Mesendoderm (in vitro differentiated cells): ENCODE data around the gene CCDC78.

Source experiments
- DNase-seq: peaks from one replicate; pipeline ENCODE4 v3.0.0; 2013
- H2AK5ac ChIP-seq: 2 replicates; pipeline ENCODE4 v1.6.1; 2013; ENCODE audit warnings: low read length, inconsistent platforms
- H2BK120ac ChIP-seq: 2 replicates; pipeline ENCODE4 v1.6.1; 2013; ENCODE audit warnings: low read depth, mild to moderate bottlenecking, low read length, moderate library complexity, mixed read lengths
- H2BK15ac ChIP-seq: replicated peaks from 2 replicates; pipeline ENCODE4 v1.6.1; 2013; ENCODE audit warnings: low read depth, mild to moderate bottlenecking, moderate library complexity
- H2BK5ac ChIP-seq: 2 replicates; pipeline ENCODE4 v1.6.1; 2013; ENCODE audit warnings: low read length, inconsistent platforms
- H3K18ac ChIP-seq: 2 replicates; pipeline ENCODE4 v1.6.1; 2013; ENCODE audit warnings: mild to moderate bottlenecking, low read length, mixed read lengths
- H3K23ac ChIP-seq: one replicate; pipeline ENCODE4 v1.6.1; 2013; ENCODE audit warnings: low read length
- H3K27ac ChIP-seq: 2 replicates; pipeline ENCODE4 v1.5.1; 2013; ENCODE audit warnings: low read depth, mild to moderate bottlenecking, inconsistent platforms, low read length, moderate library complexity
- H3K27me3 ChIP-seq: 2 replicates; pipeline ENCODE4 v1.6.1; 2013; ENCODE audit warnings: low read length, control low read depth, mild to moderate bottlenecking, inconsistent platforms; ENCODE audit not compliant: insufficient read depth, poor library complexity
- H3K36me3 ChIP-seq: 2 replicates; pipeline ENCODE4 v1.6.1; 2013; ENCODE audit warnings: low read length, inconsistent platforms; ENCODE audit not compliant: control insufficient read depth, insufficient read depth
- H3K4ac ChIP-seq: one replicate; pipeline ENCODE4 v1.6.1; 2013; ENCODE audit warnings: low read depth, mild to moderate bottlenecking, low read length, moderate library complexity
- H3K4me1 ChIP-seq: 2 replicates; pipeline ENCODE4 v1.6.1; 2013; ENCODE audit warnings: low read depth, low read length, inconsistent platforms; ENCODE audit not compliant: control insufficient read depth
- H3K4me2 ChIP-seq: 2 replicates; pipeline ENCODE4 v1.6.1; 2013; ENCODE audit warnings: low read length
- H3K4me3 ChIP-seq: 2 replicates; pipeline ENCODE4 v1.5.1; 2013; ENCODE audit warnings: mild to moderate bottlenecking, low read length
- H3K56ac ChIP-seq: one replicate; pipeline ENCODE4 v1.6.1; 2013; ENCODE audit warnings: low read length
- H3K79me1 ChIP-seq: 2 replicates; pipeline ENCODE4 v1.6.1; 2013; ENCODE audit warnings: low read length, inconsistent platforms
- H3K79me2 ChIP-seq: 2 replicates; pipeline ENCODE4 v1.6.1; 2013; ENCODE audit warnings: mild to moderate bottlenecking, low read length; ENCODE audit not compliant: control insufficient read depth, insufficient read depth
- H3K9ac ChIP-seq: 2 replicates; pipeline ENCODE4 v1.6.1; 2013; ENCODE audit warnings: low read length, inconsistent platforms
- H4K5ac ChIP-seq: one replicate; pipeline ENCODE4 v1.6.1; 2013; ENCODE audit warnings: low read length
- H4K8ac ChIP-seq: one replicate; pipeline ENCODE4 v1.6.1; 2013; ENCODE audit warnings: low read depth, mild to moderate bottlenecking, control low read depth, low read length, moderate library complexity
- WGBS: extraction: QIAGEN DNeasy Blood & Tissue Kit; methylation state at CpG from one replicate; pipeline ENCODE4 v1.1.7; 2013; ENCODE audit warnings: low lambda C conversion rate, missing lambda C conversion rate; ENCODE audit not compliant: insufficient coverage; ENCODE audit errors: extremely low coverage; 5-methylcytosine and 5-hydroxymethylcytosine counted together

Gene CCDC78

GRCh38 chr16:708959-709358, 17.3 kb downstream of the CCDC78 start:
- Histone ChIP-seq H3K79me1 (no peaks in the 10 kb centered on the region), H3K9ac (no peak overlapping the region), H4K5ac (no peak overlapping the region), H3K27ac (no peak overlapping the region), H3K56ac (no peak overlapping the region), H2BK120ac (no peak overlapping the region), H2BK5ac (no peak overlapping the region), H3K36me3 (no peaks in the 10 kb centered on the region), H3K4me1 (no peaks in the 10 kb centered on the region), H2BK15ac (no peak overlapping the region), H3K4ac (no peak overlapping the region), H2AK5ac (no peak overlapping the region), H3K23ac (no peak overlapping the region), H3K27me3 (peaks cover 21% of the 10 kb centered on the region), H3K4me3 (no peak overlapping the region), H3K18ac (no peak overlapping the region), H4K8ac (no peak overlapping the region), H3K4me2 (no peak overlapping the region), H3K79me2 (no peaks in the 10 kb centered on the region)
- no CpG with 5 or more reads among the region's 4 CpGs for WGBS
- DNase-seq = no peak

DNA sequence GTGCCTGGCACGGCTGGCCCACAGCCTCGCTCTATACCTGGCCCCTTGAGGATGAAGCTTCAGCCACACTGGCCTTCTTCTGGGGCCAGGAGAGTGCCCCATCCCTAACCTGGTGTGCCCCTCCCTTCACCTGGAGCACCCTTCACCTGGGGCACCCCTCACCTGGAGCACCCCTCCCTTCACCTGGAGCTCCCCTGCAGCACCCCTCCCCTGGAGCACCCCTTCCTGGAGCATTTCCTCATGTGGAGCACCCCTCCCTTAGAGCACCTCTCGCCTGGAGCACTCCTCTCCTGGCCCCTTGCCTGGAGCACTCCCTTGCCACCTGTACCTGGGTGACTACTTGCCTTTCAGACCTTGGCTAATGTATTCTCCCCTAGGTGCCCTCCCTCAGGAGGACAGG, 18.2 kb downstream of the CCDC78 start:
- Histone ChIP-seq H4K5ac (no peak overlapping the region), H3K4ac (no peak overlapping the region), H3K9ac (no peak overlapping the region), H3K79me2 (no peaks in the 10 kb centered on the region), H3K79me1 (no peaks in the 10 kb centered on the region), H3K27ac (no peak overlapping the region), H3K23ac (no peak overlapping the region), H3K4me2 (no peak overlapping the region), H2BK120ac (no peak overlapping the region), H3K18ac (no peak overlapping the region), H2BK5ac (no peak overlapping the region), H3K56ac (no peak overlapping the region), H2BK15ac (no peak overlapping the region), H3K27me3 (peaks cover 23% of the 10 kb centered on the region), H3K4me1 (no peaks in the 10 kb centered on the region), H3K36me3 (no peaks in the 10 kb centered on the region), H4K8ac (no peak overlapping the region), H3K4me3 (no peak overlapping the region), H2AK5ac (no peak overlapping the region)
- no CpG with 5 or more reads among the region's 3 CpGs for WGBS
- DNase-seq = no peak

GRCh38 chr16:707062-707538, 19.1 kb downstream of the CCDC78 start:
- Histone ChIP-seq H2BK5ac (no peak overlapping the region), H3K27ac (no peak overlapping the region), H3K23ac (no peak overlapping the region), H3K9ac (no peak overlapping the region), H3K4me3 (no peak overlapping the region), H2AK5ac (no peak overlapping the region), H3K27me3 (peaks cover 27% of the 10 kb centered on the region), H3K4me1 (no peaks in the 10 kb centered on the region), H2BK120ac (no peak overlapping the region), H3K18ac (no peak overlapping the region), H4K8ac (no peak overlapping the region), H3K4me2 (no peak overlapping the region), H3K36me3 (no peaks in the 10 kb centered on the region), H2BK15ac (no peak overlapping the region), H3K4ac (no peak overlapping the region), H3K56ac (no peak overlapping the region), H3K79me1 (no peaks in the 10 kb centered on the region), H4K5ac (no peak overlapping the region), H3K79me2 (no peaks in the 10 kb centered on the region)
- no peak for DNase-seq
- WGBS = no CpG with 5 or more reads among the region's 14 CpGs

GRCh38 chr16:706189-707061, 19.8 kb downstream of the CCDC78 start:
- no peak overlapping the region for H2AK5ac ChIP-seq
- no peak overlapping the region for H2BK120ac ChIP-seq
- no peak overlapping the region for H3K4ac ChIP-seq
- no peaks in the 10 kb centered on the region for H3K79me2 ChIP-seq
- H2BK15ac ChIP-seq = no peak overlapping the region
- H3K4me3 ChIP-seq = no peak overlapping the region
- H3K56ac ChIP-seq = no peak overlapping the region
- no peak overlapping the region for H3K23ac ChIP-seq
- H3K4me2 ChIP-seq = no peak overlapping the region
- H3K4me1 ChIP-seq = no peaks in the 10 kb centered on the region
- H4K5ac ChIP-seq = no peak overlapping the region
- WGBS = no CpG with 5 or more reads among the region's 49 CpGs
- H3K27ac ChIP-seq = no peak overlapping the region
- H3K36me3 ChIP-seq = no peaks in the 10 kb centered on the region
- peaks cover 32% of the 10 kb centered on the region for H3K27me3 ChIP-seq
- no peak overlapping the region for H3K18ac ChIP-seq
- H3K9ac ChIP-seq = no peak overlapping the region
- no peak overlapping the region for H2BK5ac ChIP-seq
- no peak overlapping the region for H4K8ac ChIP-seq
- no peak for DNase-seq
- no peaks in the 10 kb centered on the region for H3K79me1 ChIP-seq

- DNase-seq = no peak
- Histone ChIP-seq H3K27me3 (peaks cover 38% of the 10 kb centered on the region), H3K79me1 (no peaks in the 10 kb centered on the region), H2BK120ac (no peak within 1 kb of the TSS), H3K56ac (no peak within 1 kb of the TSS), H2BK15ac (no peak within 1 kb of the TSS), H2AK5ac (no peak within 1 kb of the TSS), H3K9ac (peak within 1 kb of the TSS; percentile 11), H3K4me2 (peak within 1 kb of the TSS; percentile 18), H3K18ac (no peak within 1 kb of the TSS), H4K8ac (no peak within 1 kb of the TSS), H3K4me1 (no peaks in the 10 kb centered on the region), H3K36me3 (no peaks in the 10 kb centered on the region), H3K4me3 (no peak within 1 kb of the TSS), H3K23ac (no peak within 1 kb of the TSS), H2BK5ac (no peak within 1 kb of the TSS), H3K79me2 (no peaks in the 10 kb centered on the region), H3K4ac (no peak within 1 kb of the TSS), H4K5ac (no peak within 1 kb of the TSS), H3K27ac (no peak within 1 kb of the TSS)
- no CpG with 5 or more reads among the region's 115 CpGs for WGBS
These were observed 20.6 kb downstream of the CCDC78 start, which contains the start of gene FBXL16 for GRCh38 chr16:705431-706188. FBXL16 (minus strand) TSS chr16:705801; CDS start chr16:697405, 8,396 bp downstream.
